IMR-90 (cell line): ENCODE results near the gene ZFP36L1. TPM values are rescaled to one million over a fixed set of nuclear protein-coding genes. Genes with fewer than 3 reads are reported as not detected.

ENCODE experiments used
- ATAC-seq: fragments of 200-7000 bp; cut with Tn5 transposase; 2 replicates; pipeline ENCODE4 v1.9.1; 2020; ENCODE audit warnings: low read depth, mild to moderate bottlenecking, moderate library complexity
- BruUV-seq: library from RNA; stranded (reverse); fragments of 400-500 nt; replicated peaks from 2 replicates; lab custom pipeline; 2021; lab: Mats Ljungman, UMichigan
- CTCF ChIA-PET: fragments of 300-600 bp; formaldehyde crosslinking; extraction: SDS; loops from one replicate; lab custom pipeline; 2021; ENCODE audit warnings: antibody characterized with exemption; lab: Yijun Ruan, JAX
- POLR2A ChIA-PET: fragments of 300-600 bp; sonication (Branson Sonifier 250); formaldehyde crosslinking; loops from one replicate; lab custom pipeline; 2022; ENCODE audit warnings: antibody characterized with exemption; ENCODE audit not compliant: unreplicated experiment; lab: Charles Lee
- DNase-seq: peaks from one replicate; pipeline ENCODE4 v3.0.0; 2013
- H2AFZ ChIP-seq: replicated peaks from 2 replicates; pipeline ENCODE3; 2013; ENCODE audit warnings: low read length, mild to moderate bottlenecking; ENCODE audit not compliant: poor library complexity
- H2AK5ac ChIP-seq: 2 replicates; pipeline ENCODE4 v1.6.1; 2013; ENCODE audit warnings: low read depth, low read length, inconsistent platforms
- H2AK9ac ChIP-seq: replicated peaks from 2 replicates; pipeline ENCODE3; 2013; ENCODE audit warnings: mild to moderate bottlenecking, low read depth, low read length, moderate library complexity; ENCODE audit not compliant: poor library complexity
- H2BK120ac ChIP-seq: 2 replicates; pipeline ENCODE4 v1.6.1; 2013; ENCODE audit warnings: low read depth, low read length, inconsistent platforms
- H2BK15ac ChIP-seq: 3 replicates; pipeline ENCODE4 v1.6.1; 2013; ENCODE audit warnings: low read depth, low read length, inconsistent platforms
- H2BK20ac ChIP-seq: 2 replicates; pipeline ENCODE4 v1.6.1; 2013; ENCODE audit warnings: low read depth, mild to moderate bottlenecking, inconsistent platforms, low read length, moderate library complexity
- H2BK5ac ChIP-seq: 2 replicates; pipeline ENCODE4 v1.6.1; 2013; ENCODE audit warnings: mild to moderate bottlenecking, low read depth, low read length, inconsistent platforms; ENCODE audit not compliant: poor library complexity, severe bottlenecking
- H3K14ac ChIP-seq: replicated peaks from 2 replicates; pipeline ENCODE4 v1.6.1; 2013; ENCODE audit warnings: low read depth, low read length, inconsistent platforms
- H3K18ac ChIP-seq: 2 replicates; pipeline ENCODE4 v1.6.1; 2013; ENCODE audit warnings: low read depth, low read length, control low read depth
- H3K23ac ChIP-seq: 2 replicates; pipeline ENCODE4 v1.6.1; 2013; ENCODE audit warnings: low read depth, low read length, inconsistent platforms
- H3K27ac ChIP-seq: 2 replicates; pipeline ENCODE4 v1.5.1; 2013; ENCODE audit warnings: mild to moderate bottlenecking, control low read depth, low read length; ENCODE audit not compliant: insufficient read depth
- H3K27me3 ChIP-seq: 2 replicates; pipeline ENCODE4 v1.6.1; 2013; ENCODE audit warnings: low read length; ENCODE audit not compliant: control insufficient read depth, insufficient read depth
- H3K36me3 ChIP-seq: 2 replicates; pipeline ENCODE4 v1.6.1; 2013; ENCODE audit warnings: low read length, mixed read lengths; ENCODE audit not compliant: control insufficient read depth, insufficient read depth
- H3K4ac ChIP-seq: 2 replicates; pipeline ENCODE4 v1.6.1; 2013; ENCODE audit warnings: low read depth, low read length, inconsistent platforms
- H3K4me1 ChIP-seq: 2 replicates; pipeline ENCODE4 v1.6.1; 2013; ENCODE audit warnings: low read length, mixed read lengths; ENCODE audit not compliant: control insufficient read depth, insufficient read depth
- H3K4me2 ChIP-seq: 2 replicates; pipeline ENCODE4 v1.6.1; 2013; ENCODE audit warnings: low read depth, mild to moderate bottlenecking, control low read depth, low read length, moderate library complexity
- H3K4me3 ChIP-seq: 2 replicates; pipeline ENCODE4 v1.5.1; 2013; ENCODE audit warnings: low read depth, mild to moderate bottlenecking, control low read depth, low read length, moderate library complexity; ENCODE audit not compliant: insufficient read depth
- H3K56ac ChIP-seq: 2 replicates; pipeline ENCODE4 v1.6.1; 2013; ENCODE audit warnings: low read length, inconsistent platforms; ENCODE audit not compliant: insufficient read depth; ENCODE audit errors: extremely low read depth
- H3K79me1 ChIP-seq, 2 experiments: 2 replicates each; pipeline ENCODE4 v1.6.1; 2013; ENCODE audit warnings: low read length in 2 of 2, inconsistent platforms in 1 of 2, low read depth in 1 of 2
- H3K9ac ChIP-seq: 2 replicates; pipeline ENCODE4 v1.6.1; 2013; ENCODE audit warnings: low read depth, low read length, control low read depth
- H3K9me1 ChIP-seq: 2 replicates; pipeline ENCODE4 v1.6.1; 2013; ENCODE audit warnings: low read length, inconsistent platforms; ENCODE audit not compliant: insufficient read depth
- H3K9me3 ChIP-seq: 2 replicates; pipeline ENCODE4 v1.6.1; 2013; ENCODE audit warnings: low read length; ENCODE audit not compliant: control insufficient read depth, insufficient read depth
- H4K20me1 ChIP-seq: 2 replicates; pipeline ENCODE4 v1.6.1; 2013; ENCODE audit warnings: low read length, inconsistent platforms; ENCODE audit not compliant: insufficient read depth
- H4K5ac ChIP-seq: 2 replicates; pipeline ENCODE4 v1.6.1; 2013; ENCODE audit warnings: mild to moderate bottlenecking, low read depth, low read length, control low read depth
- H4K8ac ChIP-seq, 2 experiments: 2 replicates each; pipeline ENCODE4 v1.6.1; 2013; ENCODE audit warnings: low read depth in 2 of 2, low read length in 2 of 2, control low read depth in 1 of 2, inconsistent platforms in 1 of 2
- H4K91ac ChIP-seq: 2 replicates; pipeline ENCODE4 v1.6.1; 2013; ENCODE audit warnings: low read depth, low read length, inconsistent platforms; ENCODE audit not compliant: insufficient read depth
- BHLHE40 ChIP-seq: fragments of 150-350 bp; IDR thresholded peaks from 2 replicates; pipeline ENCODE4 v1.6.1; 2016; ENCODE audit warnings: mild to moderate bottlenecking, low read depth, low read length
- CEBPB ChIP-seq: IDR thresholded peaks from 2 replicates; pipeline ENCODE4 v1.6.1; 2012; ENCODE audit warnings: low read depth, low read length, improper control_type of control experiment
- CHD1 ChIP-seq: IDR thresholded peaks from 2 replicates; pipeline ENCODE4 v1.6.1; 2012; ENCODE audit warnings: low read depth, low read length, improper control_type of control experiment
- CTCF ChIP-seq: conservative IDR thresholded peaks from 2 replicates; pipeline ENCODE4 v1.5.1; 2012; ENCODE audit warnings: mild to moderate bottlenecking, low read depth, low read length, improper control_type of control experiment
- FOS ChIP-seq: fragments of 150-350 bp; IDR thresholded peaks from 2 replicates; pipeline ENCODE4 v1.6.1; 2016; ENCODE audit warnings: low read depth, low read length
- MAFK ChIP-seq: IDR thresholded peaks from 2 replicates; pipeline ENCODE4 v1.6.1; 2012; ENCODE audit warnings: low read depth, low read length, improper control_type of control experiment
- MAZ ChIP-seq: IDR thresholded peaks from 2 replicates; pipeline ENCODE4 v1.6.1; 2012; ENCODE audit warnings: low read depth, mild to moderate bottlenecking, low read length, improper control_type of control experiment, moderate library complexity, borderline replicate concordance
- MXI1 ChIP-seq: IDR thresholded peaks from 2 replicates; pipeline ENCODE4 v1.6.1; 2012; ENCODE audit warnings: low read depth, mild to moderate bottlenecking, low read length, moderate library complexity, borderline replicate concordance
- NFE2L2 ChIP-seq: fragments of 150-350 bp; IDR thresholded peaks from 2 replicates; pipeline ENCODE4 v1.6.1; 2016; ENCODE audit warnings: low read depth, mild to moderate bottlenecking, low read length
- POLR2A ChIP-seq: IDR thresholded peaks from 2 replicates; pipeline ENCODE4 v1.6.1; 2012; ENCODE audit warnings: mild to moderate bottlenecking, low read depth, low read length
- RAD21 ChIP-seq: IDR thresholded peaks from 2 replicates; pipeline ENCODE4 v1.6.1; 2012; ENCODE audit warnings: low read length, improper control_type of control experiment
- RCOR1 ChIP-seq: IDR thresholded peaks from 2 replicates; pipeline ENCODE4 v1.6.1; 2012; ENCODE audit warnings: mild to moderate bottlenecking, low read length, improper control_type of control experiment; ENCODE audit not compliant: insufficient replicate concordance
- RFX5 ChIP-seq: IDR thresholded peaks from 2 replicates; pipeline ENCODE4 v1.8.0; 2012; ENCODE audit warnings: low read depth, mild to moderate bottlenecking, low read length, moderate library complexity
- SMC3 ChIP-seq: fragments of 150-350 bp; IDR thresholded peaks from 2 replicates; pipeline ENCODE4 v1.6.1; 2016; ENCODE audit warnings: low read depth, mild to moderate bottlenecking, antibody characterized with exemption, low read length, moderate library complexity
- WGBS, 2 experiments: methylation state at CpG; one replicate each; pipeline versions ENCODE4 v1.1.5 to v1.1.7; 2013; ENCODE audit warnings: missing lambda C conversion rate in 2 of 2; ENCODE audit not compliant: insufficient read length in 1 of 2; ENCODE audit errors: extremely low coverage in 2 of 2; 5-methylcytosine and 5-hydroxymethylcytosine counted together
- dilution Hi-C: fragments of 300-500 bp; cut with HindIII; formaldehyde crosslinking; loops from one replicate; pipeline ENCODE4 v1.14.3; 2018; ENCODE audit warnings: low sequenced_read_pairs; ENCODE audit not compliant: unreplicated experiment
- in situ Hi-C: fragments of 300-500 bp; cut with MboI; formaldehyde crosslinking; loops from 3 replicates; pipeline ENCODE4 v1.14.3; 2019; ENCODE audit warnings: low sequenced_read_pairs, inconsistent platforms, mixed read lengths
- intact Hi-C: fragments of 100-400 bp; cut with micrococcal nuclease; formaldehyde crosslinking; loops from 2 replicates; pipeline ENCODE4 v1.10.0; 2022
- polyA plus RNA-seq, 3 experiments: library from polyadenylated mRNA; depleted of rRNA; stranded (reverse); fragments of >200 nt; gene quantifications; 2 replicates each; pipeline ENCODE4 v1.2.3, GENCODE V29; 2012; ENCODE audit warnings: low replicate concordance in 1 of 3
- total RNA-seq: library from RNA; depleted of rRNA; stranded (reverse); fragments of >200 nt; gene quantifications from 2 replicates; pipeline ENCODE4 v1.2.3, GENCODE V29; 2012
- TF ChIP-seq, protein P1 (sequence below): fragments of 150-350 bp; IDR thresholded peaks from 2 replicates; pipeline ENCODE4 v1.6.1; 2016; ENCODE audit warnings: low read depth, mild to moderate bottlenecking, low read length, moderate library complexity, borderline replicate concordance
- TF ChIP-seq, protein P2 (sequence below): fragments of 150-350 bp; IDR thresholded peaks from 2 replicates; pipeline ENCODE4 v1.6.1; 2017; ENCODE audit warnings: mild to moderate bottlenecking, antibody characterized with exemption, low read length, low read depth

Gene ZFP36L1
- total and polyA plus RNA-seq, 2 of the 4 experiments (the other 2 are of a cell fraction), result 6.5 to 140 TPM

DNA sequence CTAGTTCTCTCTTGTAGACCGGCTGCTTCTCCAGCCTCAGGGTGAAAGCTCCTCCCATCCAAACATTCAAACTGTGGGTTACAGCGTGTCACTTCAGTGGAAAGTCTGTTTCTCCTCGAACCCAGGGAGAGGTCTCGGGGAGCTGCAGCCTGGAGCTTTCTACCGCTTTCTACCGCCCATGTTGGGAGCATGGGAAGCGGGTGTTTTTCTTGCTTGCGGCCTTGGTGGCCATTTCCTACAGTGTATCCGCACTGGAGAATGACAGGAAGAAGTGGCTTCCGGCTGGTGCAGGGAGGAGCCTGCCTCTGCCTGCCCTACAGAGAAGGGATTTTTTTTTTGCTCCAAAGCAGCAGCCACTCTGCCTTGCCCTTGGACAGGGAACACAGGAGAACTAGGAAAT is 21.2 kb downstream of the ZFP36L1 start:
- Histone ChIP-seq H3K4ac (no peak overlapping the region), H2BK15ac (no peak overlapping the region), H2AK5ac (no peak overlapping the region), H4K5ac (no peak overlapping the region), H2BK120ac (no peak overlapping the region), H3K18ac (no peak overlapping the region), H3K27me3 (no peaks in the 10 kb centered on the region; the same call in 1 of the 2 replicates), H4K91ac (no peak overlapping the region), H3K9ac (no peak overlapping the region), H3K36me3 (no peaks in the 10 kb centered on the region), H3K4me1 (peaks cover 2% of the 10 kb centered on the region; the same call in 1 of the 2 replicates), H3K9me3 (peaks cover 3% of the 10 kb centered on the region; the same call in 1 of the 2 replicates), H4K20me1 (no peaks in the 10 kb centered on the region), H3K23ac (no peak overlapping the region), H2AK9ac (no peak overlapping the region), H2AFZ (peak overlapping the region; percentile 26), H3K9me1 (0 out of 2 replicates have a peak, but pooled peaks cover 3% of the 10 kb centered on the region), H2BK5ac (no peak overlapping the region), H3K4me3 (no peak overlapping the region), H3K79me1 (no peaks in the 10 kb centered on the region), H3K4me2 (no peak overlapping the region), H3K14ac (0 out of 2 replicates have a peak overlapping the region, but pooled peaks have one; percentile 4), H2BK20ac (no peak overlapping the region), H3K27ac (no peak overlapping the region), H4K8ac (no peak overlapping the region), H3K56ac (no peak overlapping the region)
- no peak for TF ChIP-seq NFE2L2
- TF ChIP-seq MXI1, result no peak
- no peak for TF ChIP-seq MAZ
- TF ChIP-seq RCOR1, result no peak
- no peak for TF ChIP-seq POLR2A
- TF ChIP-seq BHLHE40, result no peak
- no peak for TF ChIP-seq CEBPB
- TF ChIP-seq, protein P1, sequence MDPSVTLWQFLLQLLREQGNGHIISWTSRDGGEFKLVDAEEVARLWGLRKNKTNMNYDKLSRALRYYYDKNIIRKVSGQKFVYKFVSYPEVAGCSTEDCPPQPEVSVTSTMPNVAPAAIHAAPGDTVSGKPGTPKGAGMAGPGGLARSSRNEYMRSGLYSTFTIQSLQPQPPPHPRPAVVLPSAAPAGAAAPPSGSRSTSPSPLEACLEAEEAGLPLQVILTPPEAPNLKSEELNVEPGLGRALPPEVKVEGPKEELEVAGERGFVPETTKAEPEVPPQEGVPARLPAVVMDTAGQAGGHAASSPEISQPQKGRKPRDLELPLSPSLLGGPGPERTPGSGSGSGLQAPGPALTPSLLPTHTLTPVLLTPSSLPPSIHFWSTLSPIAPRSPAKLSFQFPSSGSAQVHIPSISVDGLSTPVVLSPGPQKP, result no peak
- TF ChIP-seq, protein P2, sequence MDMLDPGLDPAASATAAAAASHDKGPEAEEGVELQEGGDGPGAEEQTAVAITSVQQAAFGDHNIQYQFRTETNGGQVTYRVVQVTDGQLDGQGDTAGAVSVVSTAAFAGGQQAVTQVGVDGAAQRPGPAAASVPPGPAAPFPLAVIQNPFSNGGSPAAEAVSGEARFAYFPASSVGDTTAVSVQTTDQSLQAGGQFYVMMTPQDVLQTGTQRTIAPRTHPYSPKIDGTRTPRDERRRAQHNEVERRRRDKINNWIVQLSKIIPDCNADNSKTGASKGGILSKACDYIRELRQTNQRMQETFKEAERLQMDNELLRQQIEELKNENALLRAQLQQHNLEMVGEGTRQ, result no peak
- TF ChIP-seq SMC3, result no peak
- no peak for TF ChIP-seq CTCF
- TF ChIP-seq FOS, result no peak
- no peak for TF ChIP-seq RFX5
- no peak for TF ChIP-seq MAFK
- no peak for TF ChIP-seq CHD1
- TF ChIP-seq RAD21, result no peak
- dilution Hi-C loops (no loop called here), intact Hi-C loops (no loop called here), in situ Hi-C loops (no loop called here)
- DNase-seq (no peak), ATAC-seq (no peak)
- CTCF ChIA-PET, result no interaction called here
- POLR2A ChIA-PET, result no interaction called here
- 61% methylated on average over 4 of the region's 10 CpGs; no CpG with 5 or more reads in 1 of the 2 experiments for WGBS, 2 experiments
- no TSS peak for BruUV-seq
